ENCODE data around the gene IL6ST.
"Not testable (repeated sequence)": the region's sequence is repeated elsewhere in the genome, so short reads cannot be mapped to it uniquely, and the experiment has no call there.

The IL6ST gene

DNA sequence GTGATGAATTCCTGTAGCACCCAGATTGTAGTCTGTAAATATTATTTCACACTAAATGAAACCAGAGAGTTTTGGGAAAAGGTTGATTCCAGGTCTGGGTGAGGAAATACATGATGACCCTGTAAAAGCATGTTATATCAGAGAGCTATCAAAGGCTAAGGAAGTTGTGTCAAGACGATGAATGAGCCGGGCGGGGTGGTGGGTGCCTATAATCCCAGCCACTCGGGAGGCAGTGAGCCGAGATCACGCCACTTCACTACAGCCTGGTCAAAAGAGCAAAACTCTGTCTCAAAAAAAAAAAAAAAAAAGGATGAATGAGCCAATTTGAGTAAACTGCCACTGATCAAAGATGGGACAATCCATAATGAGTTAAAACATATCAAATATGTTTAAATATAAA is 29.2 kb downstream of the IL6ST start:
- no peak for DNase-seq (ENCODE audit: low read depth)

- no peak for DNase-seq (ENCODE audit: low read depth)
Observed at GRCh38 chr5:55960779-55961178, 34.0 kb downstream of the IL6ST start.

- no peak for DNase-seq (ENCODE audit: low read depth)
Observed at GRCh38 chr5:55959208-55959607, 35.6 kb downstream of the IL6ST start.

DNA sequence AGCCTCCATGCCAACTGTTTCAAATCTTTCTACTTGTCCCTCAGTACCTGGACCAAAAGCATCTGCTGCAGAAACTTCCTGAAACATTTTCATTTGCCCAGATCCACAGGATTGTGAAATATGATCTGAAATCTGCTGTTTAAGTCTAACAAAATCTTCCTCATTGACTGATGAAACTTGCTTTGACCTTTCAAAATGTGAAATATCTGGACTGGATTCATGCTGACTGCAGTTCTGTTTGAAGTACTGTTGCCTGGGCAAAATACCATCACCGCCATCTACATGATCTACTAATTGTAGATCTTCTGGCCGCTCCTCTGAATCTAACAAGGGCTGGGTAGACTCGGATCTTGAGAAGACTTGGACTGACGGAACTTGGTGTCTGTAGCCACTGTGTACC is 53.6 kb downstream of the IL6ST start:
- DNase-seq (ENCODE audit: low read depth), result not testable (repeated sequence)

DNA sequence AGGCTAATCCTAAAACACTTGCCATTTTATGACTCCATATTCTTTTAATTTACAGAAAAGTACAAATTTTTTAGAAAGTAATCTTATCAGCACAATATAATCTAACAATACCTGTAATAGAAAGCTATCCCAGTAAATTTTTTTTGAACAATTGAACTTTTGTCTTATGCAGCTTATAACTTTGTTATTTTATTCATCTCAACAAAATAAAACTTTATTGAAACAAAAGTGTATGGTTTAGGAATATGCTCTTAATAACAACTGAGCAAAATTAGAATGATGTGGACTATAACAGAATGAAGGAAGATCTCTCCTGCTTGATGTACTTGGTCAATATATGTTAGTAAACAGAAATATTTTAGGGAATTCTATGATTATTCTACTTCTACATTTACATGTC is 57.2 kb downstream of the IL6ST start:
- DNase-seq (ENCODE audit: low read depth), result not testable (repeated sequence)

DNA sequence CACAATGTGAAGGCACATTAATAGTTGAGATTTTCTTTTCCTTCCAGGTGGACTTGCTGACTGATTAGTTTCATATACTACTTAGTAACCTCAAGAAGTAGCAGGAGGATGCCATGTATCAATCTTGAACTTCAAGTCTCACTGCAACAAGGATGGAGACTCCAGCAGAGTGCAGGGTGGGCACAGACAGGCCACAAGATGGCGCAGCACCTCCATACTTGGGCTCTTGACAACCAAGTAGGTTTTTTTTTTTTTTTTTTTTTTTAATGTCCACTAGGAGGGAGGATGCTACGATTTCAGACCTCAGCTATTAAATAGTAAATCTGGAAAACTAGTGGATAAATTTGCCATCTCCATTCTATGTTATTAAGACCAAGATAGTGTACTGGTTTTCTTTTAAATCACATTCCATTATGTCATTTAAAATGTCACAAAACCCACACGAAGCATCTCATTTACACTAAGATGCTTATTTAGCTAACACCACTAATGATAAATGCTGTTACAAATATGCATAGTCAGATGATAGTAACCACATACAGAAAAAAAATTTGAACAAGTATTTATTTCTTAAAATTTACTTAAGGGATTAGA is 58.6 kb downstream of the IL6ST start:
- DNase-seq (ENCODE audit: low read depth), result peak; percentile 62

- no peak for DNase-seq (ENCODE audit: low read depth)
Observed at GRCh38 chr5:55935371-55935770, 59.4 kb downstream of the IL6ST start.

DNA sequence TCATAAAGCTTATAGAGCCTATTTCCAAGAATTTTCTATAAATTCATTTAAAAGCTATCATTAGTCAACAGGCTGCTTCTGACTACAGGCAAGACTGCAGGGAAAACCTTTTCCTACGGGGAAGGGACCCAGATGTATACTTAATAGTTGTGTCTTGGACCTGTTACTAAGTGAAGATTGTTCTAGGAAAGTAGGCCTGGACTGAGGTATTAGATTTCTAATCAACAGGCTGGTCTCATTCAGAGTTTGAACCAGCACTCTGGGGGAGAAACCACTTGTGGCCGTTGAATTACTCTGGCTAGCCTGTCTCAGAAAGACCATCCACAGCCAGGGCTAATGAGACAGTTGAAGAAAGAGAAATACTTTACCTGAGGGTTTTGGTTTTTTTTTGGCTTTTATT is 60.0 kb downstream of the IL6ST start:
- no peak for DNase-seq (ENCODE audit: low read depth)

GRCh38 chr5:55934115-55934613 is 60.6 kb downstream of the IL6ST start:
- no peak for DNase-seq (ENCODE audit: low read depth)

GRCh38 chr5:55933377-55934114 is 61.2 kb downstream of the IL6ST start:
- no peak for DNase-seq (ENCODE audit: low read depth)

GRCh38 chr5:55932700-55933099 is 62.1 kb downstream of the IL6ST start:
- no peak for DNase-seq (ENCODE audit: low read depth)

GRCh38 chr5:55929020-55929799 is 65.6 kb downstream of the IL6ST start:
- DNase-seq (ENCODE audit: low read depth), result no peak

GRCh38 chr5:55927861-55928655 is 66.7 kb downstream of the IL6ST start:
- no peak for DNase-seq (ENCODE audit: low read depth)

- no peak for DNase-seq (ENCODE audit: low read depth)
Observed at GRCh38 chr5:55926476-55926875, 68.3 kb downstream of the IL6ST start.

GRCh38 chr5:55925712-55926111 is 69.1 kb downstream of the IL6ST start:
- DNase-seq (ENCODE audit: low read depth), result no peak

DNA sequence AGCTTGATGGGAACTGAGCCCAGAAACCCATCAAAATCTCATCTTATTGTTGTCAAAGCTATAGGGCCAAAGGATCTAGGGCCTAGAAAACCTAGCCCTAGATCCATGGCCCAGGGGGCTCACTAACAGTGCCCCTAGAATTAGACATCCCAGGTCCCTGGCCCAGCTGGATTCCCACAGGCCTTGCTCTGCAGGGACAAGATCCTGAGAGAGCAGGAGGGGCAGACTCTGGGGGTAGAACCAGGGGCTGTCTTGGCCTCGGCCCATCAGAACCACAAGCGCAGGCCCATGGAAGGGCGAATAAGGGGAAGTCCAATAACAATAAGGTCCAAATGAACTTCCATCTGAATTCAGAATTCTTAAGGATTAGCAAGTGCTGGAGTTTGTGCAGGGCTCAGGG is 69.6 kb downstream of the IL6ST start:
- no peak for DNase-seq (ENCODE audit: low read depth)

GRCh38 chr5:55924744-55925143 is 70.0 kb downstream of the IL6ST start:
- DNase-seq (ENCODE audit: low read depth), result no peak

- no peak for DNase-seq (ENCODE audit: low read depth)
Observed at GRCh38 chr5:55923865-55924500, 70.8 kb downstream of the IL6ST start.

DNA sequence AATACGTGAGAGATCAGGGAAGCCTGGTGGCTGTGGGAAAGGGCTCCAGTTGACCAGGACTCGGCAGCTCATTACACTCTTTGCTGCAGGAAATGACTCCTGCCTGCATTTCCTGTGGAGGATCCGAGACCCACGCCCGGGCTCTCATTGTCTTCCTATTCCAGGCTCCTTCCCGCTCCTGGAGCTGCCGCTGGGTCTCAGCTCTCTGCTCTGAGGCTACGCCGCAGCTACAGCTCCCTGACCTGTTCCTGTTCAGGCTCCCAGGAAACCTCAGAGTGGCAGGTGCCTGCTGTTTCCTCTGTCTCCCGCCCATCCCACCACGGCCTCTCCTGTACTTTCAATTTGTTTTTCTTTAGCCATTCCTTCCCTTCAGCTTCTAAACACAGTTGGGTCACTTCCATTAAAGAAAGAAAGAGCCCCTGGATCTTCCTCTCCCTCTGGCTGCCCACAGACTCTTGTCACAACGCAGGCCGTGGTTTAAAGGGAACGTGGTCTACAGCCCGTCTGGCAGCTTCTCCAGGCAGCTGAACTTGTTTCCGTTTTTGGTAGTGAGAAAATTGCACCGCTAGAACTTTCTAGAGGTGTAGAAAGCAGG is 71.5 kb downstream of the IL6ST start:
- DNase-seq (ENCODE audit: low read depth), result no peak

GRCh38 chr5:55921617-55922016 is 73.1 kb downstream of the IL6ST start:
- no peak for DNase-seq (ENCODE audit: low read depth)

DNA sequence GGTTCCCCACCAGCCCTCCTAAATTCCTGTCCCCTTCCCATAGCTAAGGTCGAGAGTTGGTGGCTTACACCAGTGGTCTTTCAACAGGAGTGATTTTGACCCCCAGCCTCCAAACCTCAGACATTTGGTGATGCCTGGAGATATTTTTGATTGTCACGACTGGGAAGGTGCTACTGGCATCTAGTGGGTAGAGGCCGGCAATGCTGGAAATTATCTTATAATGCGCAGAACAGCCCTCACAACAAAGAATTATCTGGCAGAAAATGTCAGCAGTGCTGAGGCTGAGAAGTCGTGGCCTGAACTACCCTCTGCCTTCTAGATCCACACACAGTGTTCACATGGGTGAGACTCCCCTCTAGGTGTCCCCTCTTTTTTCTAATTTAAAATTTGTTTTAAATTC is 74.0 kb downstream of the IL6ST start:
- no peak for DNase-seq (ENCODE audit: low read depth)

Measured in activated gamma-delta T cell treated with anti-CD3 and anti-CD28 coated beads, Interleukin-2, amount 50 U/mL, for 16 hours (primary cell).